HG02610 (cell line): Measurements from ENCODE around the gene ASB6.

Experiments
- ATAC-seq: cut with Tn5 transposase; IDR thresholded peaks from one replicate; pipeline ENCODE4 v1.9.1; 2021; ENCODE audit warnings: mild to moderate bottlenecking, moderate library complexity; ENCODE audit not compliant: unreplicated experiment

Gene ASB6, protein sequence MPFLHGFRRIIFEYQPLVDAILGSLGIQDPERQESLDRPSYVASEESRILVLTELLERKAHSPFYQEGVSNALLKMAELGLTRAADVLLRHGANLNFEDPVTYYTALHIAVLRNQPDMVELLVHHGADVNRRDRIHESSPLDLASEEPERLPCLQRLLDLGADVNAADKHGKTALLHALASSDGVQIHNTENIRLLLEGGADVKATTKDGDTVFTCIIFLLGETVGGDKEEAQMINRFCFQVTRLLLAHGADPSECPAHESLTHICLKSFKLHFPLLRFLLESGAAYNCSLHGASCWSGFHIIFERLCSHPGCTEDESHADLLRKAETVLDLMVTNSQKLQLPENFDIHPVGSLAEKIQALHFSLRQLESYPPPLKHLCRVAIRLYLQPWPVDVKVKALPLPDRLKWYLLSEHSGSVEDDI

DNA sequence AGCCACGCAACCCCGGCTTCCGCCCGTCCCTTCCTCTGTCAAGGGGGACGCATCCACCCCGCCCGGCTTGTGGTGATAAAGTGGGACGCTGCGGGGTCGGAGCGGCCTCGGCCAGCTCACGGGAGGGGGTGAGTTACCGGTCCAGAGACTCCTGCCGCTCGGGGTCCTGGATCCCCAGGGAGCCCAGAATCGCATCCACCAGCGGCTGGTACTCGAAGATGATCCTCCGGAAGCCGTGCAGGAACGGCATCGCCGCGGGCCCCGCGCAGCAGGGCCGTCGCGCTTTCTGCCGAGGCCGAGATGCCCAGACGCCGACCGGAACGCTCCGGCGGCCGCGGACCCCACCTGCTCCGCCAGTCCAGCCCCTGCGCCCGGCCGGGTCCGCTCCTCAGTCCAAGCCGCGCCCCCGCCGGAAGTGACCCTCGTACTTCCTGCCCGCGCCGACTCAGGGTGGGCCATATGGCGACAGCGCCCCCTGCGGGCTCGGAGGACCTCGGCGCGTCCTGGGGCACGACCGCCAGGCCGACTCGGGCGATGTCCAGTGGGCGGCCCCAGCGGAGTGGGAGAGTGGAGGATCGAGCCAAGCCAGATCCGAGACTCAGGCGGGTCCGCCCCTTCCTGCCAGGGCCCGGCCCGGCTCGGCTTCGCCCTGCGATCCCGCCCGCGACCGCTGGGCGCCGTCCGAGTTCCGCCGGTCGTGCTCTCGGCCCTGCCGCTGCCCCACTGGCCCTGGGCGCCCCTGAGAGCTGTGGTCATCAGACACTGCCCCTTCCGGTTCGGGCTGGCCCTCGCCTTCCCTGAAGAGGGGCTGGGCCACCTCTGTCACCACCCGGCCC lies at the start of gene ASB6:
ASB6 (minus strand) TSS at position 402 of the 836 bp plus-strand sequence; CDS start at position 250, 152 bp downstream.
- ATAC-seq, result peak; percentile 85

DNA sequence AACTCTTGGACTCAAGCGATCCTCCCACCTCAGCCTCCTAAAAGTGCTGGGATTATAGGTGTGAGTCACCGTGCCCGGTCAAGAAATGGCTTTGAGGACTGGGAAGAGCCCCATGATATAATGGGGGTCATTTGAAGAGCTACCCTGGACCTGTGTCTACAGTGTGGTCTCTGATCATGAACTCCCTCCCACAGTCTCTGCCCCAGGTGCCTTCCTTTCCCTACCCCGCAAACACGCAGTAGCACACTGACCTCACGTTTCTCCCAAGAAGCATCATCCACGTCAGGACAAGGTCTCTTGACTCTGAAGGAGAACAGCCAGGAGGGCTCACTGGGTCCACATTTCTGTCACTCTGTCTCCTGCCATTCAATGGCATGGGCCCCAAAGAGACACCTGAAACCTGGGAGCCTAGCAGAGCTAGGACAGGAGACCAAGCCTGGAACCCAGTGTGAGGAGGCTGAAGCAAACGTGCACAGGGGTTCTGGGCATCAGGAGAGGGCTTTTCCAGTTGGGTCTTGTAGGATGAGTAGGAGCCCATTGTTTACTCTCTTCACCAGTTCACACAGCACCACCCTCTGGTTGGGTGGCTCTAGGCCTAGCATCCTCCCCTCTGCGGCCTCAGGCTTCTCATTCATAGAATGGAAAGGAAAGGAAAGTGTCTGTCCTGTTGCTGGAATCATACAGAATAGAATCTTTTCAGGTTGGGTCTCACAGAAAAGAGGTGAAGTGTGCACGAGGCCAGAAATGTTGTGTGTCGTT lies 46.5 kb upstream of the ASB6 start:
- ATAC-seq, result no peak

DNA sequence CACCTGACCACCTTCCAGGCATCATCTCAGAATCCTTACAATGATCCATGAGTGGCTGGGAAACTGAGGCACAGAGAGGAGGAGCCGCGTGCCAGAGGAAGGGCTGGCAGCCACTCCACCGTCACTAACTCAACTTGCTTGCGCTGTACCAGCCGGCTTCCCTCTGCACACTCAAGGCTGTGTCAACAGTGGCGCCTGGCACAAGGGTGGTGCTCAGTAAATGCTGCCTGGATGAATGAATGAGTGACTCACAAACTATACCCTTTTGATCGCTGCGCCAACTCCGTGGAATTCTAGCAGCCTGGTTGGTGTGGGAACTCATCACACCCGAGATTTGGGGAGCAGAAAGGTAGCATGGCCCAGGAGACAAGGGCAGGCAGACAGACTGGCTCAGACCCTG lies 45.4 kb upstream of the ASB6 start:
- no peak for ATAC-seq

DNA sequence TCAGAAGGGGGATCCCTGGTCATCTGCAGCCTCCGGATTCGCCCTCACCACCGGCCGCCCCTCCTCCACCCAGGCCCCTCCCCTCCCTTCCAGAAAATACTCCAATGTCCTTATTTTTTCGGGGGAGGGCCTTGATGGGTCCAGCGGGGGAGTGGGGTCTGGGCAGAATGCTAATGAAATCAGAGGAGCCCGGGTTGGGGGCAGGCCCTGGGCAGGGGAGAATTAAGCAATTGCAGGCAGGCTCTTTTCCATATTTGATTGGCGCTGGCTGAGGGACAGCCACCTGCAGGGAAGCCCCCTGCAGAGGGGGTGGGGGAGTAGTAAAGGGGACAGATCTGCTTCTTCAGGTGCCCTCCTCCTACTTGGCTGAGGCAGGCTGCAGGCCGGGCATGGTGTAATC lies 44.8 kb upstream of the ASB6 start:
- no peak for ATAC-seq

DNA sequence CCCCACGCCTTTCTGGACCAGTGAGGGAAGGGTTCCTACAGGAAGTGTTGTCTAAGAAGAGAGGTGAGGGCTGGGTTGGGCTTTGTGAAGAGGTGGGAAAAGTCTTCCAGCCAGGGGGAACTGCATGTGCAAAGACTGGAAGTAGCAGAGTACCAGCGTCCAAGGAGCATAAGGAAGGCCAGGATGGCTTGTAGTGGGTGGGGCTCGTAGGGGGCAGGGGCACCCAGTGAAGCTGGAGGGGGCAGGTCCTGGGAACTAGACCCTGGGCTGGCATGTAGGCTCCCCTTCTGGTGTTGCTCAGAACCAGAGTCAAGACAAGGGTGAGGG lies 43.9 kb upstream of the ASB6 start:
- no peak for ATAC-seq

DNA sequence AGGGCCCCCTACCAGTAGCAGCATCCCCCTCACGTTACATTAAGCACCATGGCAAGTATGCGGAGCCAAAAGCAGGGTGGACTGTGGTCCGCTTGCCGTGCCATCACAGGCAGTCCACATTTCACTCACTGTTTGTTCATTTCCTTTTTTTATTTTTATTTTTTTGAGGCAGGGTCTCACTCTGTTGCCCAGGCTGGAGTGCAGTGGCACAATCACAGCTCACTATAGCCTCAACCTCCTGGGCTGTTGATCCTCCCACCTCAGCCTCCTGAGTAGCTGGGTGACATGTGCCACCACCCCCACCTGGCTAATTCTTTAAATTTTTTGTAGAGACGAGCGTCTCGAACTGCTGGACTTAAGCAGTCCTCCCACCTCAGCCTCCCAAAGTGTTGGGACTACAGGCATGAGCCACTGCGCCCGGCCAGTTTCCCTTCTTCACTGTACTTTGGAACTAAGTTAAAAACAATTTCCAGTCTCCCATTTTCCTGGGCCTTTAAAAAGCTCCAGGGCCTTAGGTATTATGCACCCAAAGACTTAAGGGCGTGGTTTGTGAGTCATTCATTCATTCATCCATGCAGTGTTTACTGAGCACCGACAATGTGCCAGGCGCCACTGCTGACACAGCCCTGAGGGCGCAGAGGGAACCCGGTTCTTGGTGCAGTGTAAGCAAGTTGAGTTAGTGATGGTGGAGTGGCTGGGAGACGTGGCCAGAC lies 43.4 kb upstream of the ASB6 start:
- no peak for ATAC-seq

DNA sequence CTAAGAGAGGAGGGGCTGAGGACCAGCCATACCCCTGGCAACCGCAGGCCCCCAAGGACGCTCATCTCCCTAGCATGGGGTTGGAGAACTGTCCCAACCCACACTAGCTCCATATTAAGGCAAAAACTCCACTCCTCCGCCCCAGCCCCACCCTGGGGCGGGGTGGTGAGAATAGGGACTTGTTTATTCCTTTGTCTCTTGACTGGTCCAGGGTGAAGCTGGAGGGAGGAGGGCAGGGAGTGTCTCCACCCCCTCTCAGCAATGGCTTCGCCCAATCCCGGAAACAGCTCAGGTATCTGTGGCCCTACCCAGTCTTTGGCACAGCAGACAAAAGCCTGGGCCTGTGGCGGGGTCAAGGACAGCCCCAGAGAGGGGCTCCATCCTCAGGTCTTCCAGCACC lies 40.4 kb upstream of the ASB6 start:
- no peak for ATAC-seq

DNA sequence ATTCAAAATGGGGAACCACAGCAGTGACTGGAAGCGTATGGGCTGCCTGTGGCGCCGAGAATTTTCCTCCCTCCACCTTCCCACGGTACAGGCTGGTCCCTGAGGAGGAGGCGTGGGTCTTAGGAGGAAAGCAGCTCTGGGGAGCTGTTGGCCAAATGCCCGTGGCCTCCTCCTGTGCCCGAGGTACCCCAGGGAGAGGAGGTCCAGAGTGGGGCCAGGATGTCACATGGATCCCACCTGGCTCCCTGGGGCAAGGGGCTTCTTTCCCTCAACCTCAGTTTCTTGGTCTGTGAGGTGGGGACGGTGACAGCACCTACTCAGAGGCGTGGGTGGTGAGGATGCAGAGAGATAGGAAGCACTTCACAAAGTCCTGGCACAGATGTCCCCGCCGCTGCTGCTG lies 40.0 kb upstream of the ASB6 start:
- no peak for ATAC-seq

DNA sequence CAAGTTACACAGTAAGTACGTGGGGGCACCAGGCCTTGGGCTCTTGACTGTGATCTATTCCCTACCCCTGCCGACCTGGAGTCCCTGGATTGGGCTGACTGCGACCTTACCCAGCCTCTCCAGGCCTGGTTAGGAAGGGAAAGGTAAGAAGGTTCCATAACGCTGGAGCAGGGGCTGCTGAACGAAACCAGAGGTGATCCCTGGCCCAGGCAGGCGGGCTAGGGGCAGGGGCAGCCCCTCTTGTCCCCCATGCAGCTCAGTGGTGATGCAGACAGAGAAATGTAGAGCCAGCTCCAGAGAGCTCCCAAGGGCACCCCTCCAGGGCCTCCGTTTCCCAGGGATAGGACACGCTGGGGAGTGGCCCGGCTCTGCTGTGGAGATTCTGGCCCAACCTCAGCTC lies 37.6 kb upstream of the ASB6 start:
- ATAC-seq, result no peak

DNA sequence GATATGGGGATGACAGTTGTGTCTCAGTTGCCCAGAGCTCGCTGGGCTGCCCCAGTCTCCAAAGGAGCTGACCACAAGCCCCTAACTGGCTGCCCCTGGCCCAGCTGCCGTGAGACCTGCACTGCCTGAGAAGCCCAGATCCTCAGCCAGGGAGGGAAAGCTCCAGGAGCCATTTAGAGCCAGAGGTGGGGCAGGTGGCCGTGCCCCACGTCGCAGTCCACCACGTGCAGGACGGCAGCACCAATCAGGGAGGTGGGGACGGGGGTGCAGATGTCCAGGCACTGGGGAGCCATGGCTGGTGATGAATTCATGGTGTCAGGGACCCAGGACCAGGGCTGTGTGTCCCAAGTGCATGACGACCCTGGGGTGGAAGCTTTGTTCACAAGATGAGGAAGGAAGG lies 36.9 kb upstream of the ASB6 start:
- no peak for ATAC-seq

DNA sequence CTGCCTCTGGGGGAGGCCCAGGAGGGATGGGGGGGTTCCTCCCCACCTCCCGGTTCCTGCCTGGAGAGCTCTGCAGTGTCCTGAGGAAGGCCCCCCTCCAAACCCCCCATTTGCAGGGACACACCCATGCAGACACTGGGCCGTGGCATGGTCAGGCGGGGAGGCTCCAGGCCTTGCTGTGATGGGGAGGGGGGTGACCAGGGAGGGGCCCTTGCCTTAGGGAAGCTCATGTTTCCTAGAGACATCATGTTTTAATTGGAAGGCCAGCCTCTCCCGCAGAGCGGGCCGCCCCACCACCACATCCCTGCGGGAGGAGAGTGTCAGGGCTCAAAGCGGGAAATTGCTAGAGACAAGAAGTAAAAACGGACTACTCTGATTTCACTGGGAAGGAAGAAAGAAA lies 35.5 kb upstream of the ASB6 start:
- no peak for ATAC-seq

DNA sequence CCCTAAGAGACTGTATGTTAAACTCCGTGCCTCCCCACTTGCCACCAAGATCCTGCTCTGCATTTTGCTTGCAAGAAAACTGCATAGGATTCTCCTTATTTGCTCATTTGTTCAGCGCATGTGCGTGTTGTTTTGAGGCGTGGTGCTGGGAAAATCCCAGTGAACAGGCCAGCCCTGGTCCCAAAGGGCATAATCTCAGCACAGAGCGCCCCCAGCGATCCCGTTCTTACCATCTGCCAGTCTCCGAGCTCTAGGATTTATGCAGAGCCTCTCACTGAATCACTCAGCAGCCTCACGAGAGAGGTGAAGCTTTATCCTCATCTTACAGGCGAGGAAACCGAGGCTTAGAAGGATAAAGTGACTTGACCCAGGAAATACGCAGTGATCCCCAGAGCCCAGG lies 35.0 kb upstream of the ASB6 start:
- ATAC-seq, result no peak

DNA sequence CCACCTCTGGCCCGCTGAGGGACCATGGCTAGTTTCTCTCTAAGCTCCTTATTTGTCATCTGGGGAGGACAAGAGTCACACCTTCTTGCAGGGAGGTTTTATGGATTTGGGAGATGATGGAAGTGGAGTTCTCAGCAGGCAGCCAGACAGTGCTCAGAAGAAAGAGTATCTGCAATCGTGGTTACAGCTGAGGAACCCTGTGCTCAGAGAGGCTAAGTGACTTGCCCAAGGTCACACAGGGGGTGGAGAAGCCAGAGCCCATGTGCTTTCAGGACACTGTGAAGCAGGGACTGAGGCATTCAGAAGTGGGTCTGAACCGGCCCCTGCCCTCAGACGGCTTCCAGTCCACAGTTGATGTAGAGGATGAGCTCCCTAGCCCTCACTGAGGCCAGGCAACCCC lies 34.3 kb upstream of the ASB6 start:
- no peak for ATAC-seq

DNA sequence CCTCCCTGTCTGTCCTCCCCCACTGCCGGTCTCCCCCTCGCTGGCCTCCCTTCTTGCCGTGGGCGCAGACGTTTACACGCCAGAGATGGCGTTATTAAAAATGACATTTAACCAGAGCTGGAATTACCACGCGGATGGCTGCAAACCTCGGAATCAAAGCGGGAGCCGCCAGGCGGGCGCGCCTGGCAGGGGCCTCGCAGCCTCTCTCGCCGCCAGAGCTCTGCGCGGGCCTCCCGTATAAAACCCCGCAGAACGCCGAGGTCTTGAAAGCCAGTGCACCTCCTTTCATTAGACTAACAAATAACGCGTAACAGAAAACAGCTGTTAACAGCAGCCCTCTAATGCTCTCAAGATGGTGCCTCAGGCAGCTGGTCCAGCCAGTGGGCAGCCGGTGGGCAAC lies 33.7 kb upstream of the ASB6 start:
- ATAC-seq, result no peak

DNA sequence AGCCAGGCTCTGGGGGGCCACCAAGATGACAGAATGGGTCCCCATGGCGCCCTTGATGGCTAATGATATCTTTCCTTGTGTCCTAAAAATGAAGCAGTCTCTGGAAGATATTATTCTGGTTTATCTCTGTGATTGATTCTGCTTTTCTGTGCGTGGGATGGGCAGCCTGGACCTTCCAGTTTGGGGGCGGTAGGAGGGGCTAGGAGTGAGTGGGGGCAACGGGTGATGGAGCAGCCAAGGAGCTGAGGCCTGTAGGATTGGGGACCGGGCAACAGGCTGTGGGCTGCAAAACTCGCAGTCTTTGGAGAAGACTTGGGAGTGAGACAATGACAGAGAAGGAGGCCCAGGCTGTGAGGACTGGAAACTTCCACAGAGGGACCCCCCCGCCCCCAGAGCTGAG lies 32.3 kb upstream of the ASB6 start:
- ATAC-seq, result no peak

DNA sequence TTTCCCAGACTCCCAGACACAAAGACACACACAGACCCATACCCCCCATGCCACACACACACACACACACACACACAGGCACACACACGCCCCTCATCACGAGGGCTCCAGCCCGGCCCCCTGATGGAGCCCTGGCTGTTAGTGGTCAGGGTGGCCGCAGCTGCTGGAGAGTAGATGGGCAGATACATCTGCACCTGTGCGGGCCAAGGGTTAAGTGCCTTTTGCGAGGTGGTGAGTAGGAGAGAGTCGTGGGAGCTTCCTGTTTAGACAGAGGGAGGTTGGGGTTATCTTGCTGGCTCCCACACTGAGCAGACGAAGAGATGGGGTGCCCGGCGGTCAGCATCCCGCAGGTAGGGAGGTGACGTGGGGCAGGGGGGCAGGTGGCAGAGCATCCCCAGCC lies 31.7 kb upstream of the ASB6 start:
- no peak for ATAC-seq

DNA sequence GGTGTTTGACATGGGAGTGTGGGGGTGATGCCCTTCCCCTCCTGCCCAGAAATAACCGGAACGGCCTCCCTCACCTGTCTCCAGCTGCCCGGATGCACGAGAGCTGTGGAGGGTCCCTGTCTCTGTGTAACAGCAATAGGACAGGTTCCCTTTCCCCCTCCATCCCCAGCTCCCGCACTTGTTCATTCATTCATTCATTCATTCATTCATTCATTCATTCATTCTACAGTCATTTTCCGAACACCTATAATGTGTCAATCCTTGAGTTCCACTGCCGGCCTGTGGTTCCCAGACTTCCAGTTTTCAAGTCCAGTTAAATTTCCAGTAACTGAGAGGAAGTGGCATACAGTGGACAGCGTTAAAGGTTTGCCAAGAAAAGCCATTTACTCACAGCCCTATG lies 30.8 kb upstream of the ASB6 start:
- no peak for ATAC-seq

DNA sequence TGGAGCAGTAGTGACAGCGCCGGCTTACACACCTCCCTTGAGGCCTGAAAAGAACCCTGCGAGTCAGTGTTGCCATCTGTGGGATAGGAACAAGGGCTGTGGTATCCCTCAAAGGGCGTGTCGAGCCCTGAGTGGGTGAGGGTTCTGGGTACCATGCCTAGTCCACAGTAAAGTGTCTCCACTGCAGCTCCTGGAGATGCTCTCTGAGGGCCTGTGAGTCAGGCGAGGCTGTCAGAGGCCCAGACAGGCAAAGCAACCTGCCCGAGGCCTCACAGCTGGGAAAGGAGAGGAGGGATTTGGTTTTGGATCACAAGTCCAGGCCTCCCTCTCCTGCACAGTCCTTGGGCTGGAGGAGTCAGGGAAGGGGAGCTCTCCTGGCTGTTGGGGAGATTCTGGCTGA lies 29.6 kb upstream of the ASB6 start:
- no peak for ATAC-seq

DNA sequence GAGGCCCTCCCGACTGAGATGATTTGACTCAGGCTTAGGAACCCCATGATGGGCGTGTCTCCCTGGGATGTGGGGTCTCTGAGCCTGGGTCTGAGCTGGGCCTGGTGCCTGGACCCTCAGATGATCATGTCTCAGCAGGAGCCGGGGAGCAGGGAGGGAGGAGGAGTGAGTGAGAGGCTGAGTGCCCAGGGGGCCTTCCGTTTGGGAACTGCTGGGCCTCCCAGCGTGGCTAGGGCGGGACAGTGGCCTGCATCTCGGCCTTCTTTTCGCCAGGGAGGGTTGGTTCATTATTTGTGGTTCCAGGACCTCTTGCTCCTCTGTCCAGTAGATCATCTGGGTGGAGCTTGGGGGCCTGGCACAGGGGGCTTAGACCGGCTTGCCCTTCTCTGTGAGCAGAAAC lies 29.1 kb upstream of the ASB6 start:
- ATAC-seq, result no peak

DNA sequence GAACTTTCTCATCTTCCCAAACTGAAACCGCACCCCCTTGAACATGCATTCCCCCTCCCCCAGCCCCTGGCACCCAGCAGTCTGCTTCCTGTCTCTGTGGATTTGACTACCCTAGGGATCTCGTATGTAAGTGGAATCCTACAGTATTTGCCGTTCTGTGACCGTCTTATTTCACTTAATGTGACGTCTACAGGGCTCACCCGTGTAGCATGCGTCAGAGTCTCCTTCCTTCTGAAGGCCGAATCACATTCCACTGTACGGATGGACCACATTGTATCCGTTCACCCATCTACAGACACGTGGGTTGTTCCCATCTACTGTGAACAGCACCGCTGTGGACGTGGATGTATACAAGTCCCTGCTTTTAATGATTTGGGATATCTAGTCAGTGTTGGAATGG lies 28.0 kb upstream of the ASB6 start:
- ATAC-seq, result no peak

DNA sequence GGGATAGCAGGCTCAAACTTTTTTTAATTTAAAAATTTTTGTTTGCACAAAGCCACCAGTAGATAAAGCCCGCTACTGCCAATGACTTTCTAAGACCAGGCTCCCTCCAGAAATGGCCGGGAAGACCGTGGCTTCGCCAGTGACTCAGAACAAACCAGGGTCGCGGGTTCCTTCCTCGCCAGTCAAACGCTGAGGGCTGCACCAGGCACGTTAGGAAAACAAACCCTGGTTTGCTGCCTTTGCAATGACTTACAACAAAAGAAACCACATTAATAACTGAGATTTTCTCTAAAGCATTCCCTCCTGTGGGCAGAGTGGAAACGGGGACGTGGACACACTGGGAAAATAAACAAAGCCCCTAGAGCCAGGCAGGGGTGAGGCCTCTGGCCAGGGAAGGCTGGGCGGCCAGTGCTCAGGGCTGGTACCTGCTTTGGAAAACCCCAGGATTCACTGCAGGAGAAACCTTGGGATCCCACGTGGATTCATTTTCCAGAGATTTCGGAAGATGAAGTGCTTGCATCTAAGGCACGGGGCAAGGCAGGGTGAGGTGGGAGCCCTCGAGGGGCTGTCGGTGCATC lies 27.3 kb upstream of the ASB6 start:
- ATAC-seq, result no peak
